ENCODE data around the gene TEX48.

GRCh38 chr9:114731701-114732100, 49.7 kb upstream of the TEX48 start:
- TF ChIP-seq CTCF (IDR thresholded peaks at IDR 0.05; ENCODE audit: borderline replicate concordance, extremely low read depth, low read length, poor library complexity, severe bottlenecking) (no peak), EZH2 (IDR thresholded peaks at IDR 0.05; ENCODE audit: borderline replicate concordance, low read depth, low read length, severe bottlenecking) (no peak)
